Mesenchymal stem cell (in vitro differentiated cells and primary cell): ENCODE data around the gene NOXO1. TPM values are rescaled to one million over a fixed set of nuclear protein-coding genes. Genes with fewer than 3 reads are reported as not detected.

ENCODE experiments used
- DNase-seq: peaks from one replicate; pipeline ENCODE4 v3.0.0-alpha.2; 2013
- H2AFZ ChIP-seq: one replicate; pipeline ENCODE4 v1.6.1; 2013; ENCODE audit warnings: low read depth, mild to moderate bottlenecking, control low read depth, inconsistent platforms, low read length, moderate library complexity
- H2AK5ac ChIP-seq: 2 replicates; pipeline ENCODE4 v1.6.1; 2013; ENCODE audit warnings: low read length, moderate library complexity, mild to moderate bottlenecking, inconsistent platforms; ENCODE audit not compliant: severe bottlenecking
- H2BK120ac ChIP-seq: one replicate; pipeline ENCODE4 v1.6.1; 2013; ENCODE audit warnings: low read depth, mild to moderate bottlenecking, inconsistent platforms, low read length, moderate library complexity
- H2BK12ac ChIP-seq, 2 experiments: one replicate each; pipeline ENCODE4 v1.6.1; 2013; ENCODE audit warnings: inconsistent platforms in 2 of 2, low read length in 2 of 2, mild to moderate bottlenecking in 2 of 2, moderate library complexity in 2 of 2, control low read depth in 1 of 2
- H2BK15ac ChIP-seq: one replicate; pipeline ENCODE4 v1.6.1; 2013; ENCODE audit warnings: mild to moderate bottlenecking, low read depth, inconsistent platforms; ENCODE audit not compliant: poor library complexity, severe bottlenecking
- H2BK5ac ChIP-seq: 2 replicates; pipeline ENCODE4 v1.6.1; 2013; ENCODE audit warnings: low read depth, mild to moderate bottlenecking, low read length, control low read depth, inconsistent platforms; ENCODE audit not compliant: poor library complexity, severe bottlenecking
- H3K14ac ChIP-seq, 2 experiments: one replicate each; pipeline ENCODE4 v1.6.1; 2013; ENCODE audit warnings: inconsistent platforms in 2 of 2, low read length in 2 of 2, control low read depth in 1 of 2, mild to moderate bottlenecking in 1 of 2, moderate library complexity in 1 of 2
- H3K18ac ChIP-seq, 2 experiments: one replicate each; pipeline ENCODE4 v1.6.1; 2013; ENCODE audit warnings: inconsistent platforms in 2 of 2, low read length in 2 of 2, control low read depth in 1 of 2, low read depth in 1 of 2, mild to moderate bottlenecking in 1 of 2
- H3K23ac ChIP-seq, 2 experiments: one replicate each; pipeline ENCODE4 v1.6.1; 2013; ENCODE audit warnings: inconsistent platforms in 2 of 2, low read length in 2 of 2, mild to moderate bottlenecking in 2 of 2, moderate library complexity in 2 of 2, control low read depth in 1 of 2
- H3K27ac ChIP-seq: 2 replicates; pipeline ENCODE4 v1.5.1; 2013; ENCODE audit warnings: mild to moderate bottlenecking, moderate library complexity, low read length, control low read depth, inconsistent platforms; ENCODE audit not compliant: poor library complexity, severe bottlenecking
- H3K27me3 ChIP-seq, 2 experiments: 2 replicates each; pipeline versions ENCODE4 v1.6.1 to v1.7.0; 2013; ENCODE audit warnings: low read length in 2 of 2, mild to moderate bottlenecking in 2 of 2, moderate library complexity in 2 of 2, control low read depth in 1 of 2, inconsistent platforms in 1 of 2; ENCODE audit not compliant: control insufficient read depth in 1 of 2, insufficient read depth in 1 of 2
- H3K36me3 ChIP-seq, 2 experiments: 2 replicates each; pipeline versions ENCODE4 v1.6.1 to v1.7.0; 2013; ENCODE audit warnings: low read length in 2 of 2, control low read depth in 1 of 2, inconsistent platforms in 1 of 2, low read depth in 1 of 2, mild to moderate bottlenecking in 1 of 2; ENCODE audit not compliant: insufficient read depth in 2 of 2, control insufficient read depth in 1 of 2
- H3K4ac ChIP-seq, 2 experiments: one replicate each; pipeline ENCODE4 v1.6.1; 2013; ENCODE audit warnings: inconsistent platforms in 2 of 2, low read length in 2 of 2, mild to moderate bottlenecking in 2 of 2, moderate library complexity in 2 of 2, control low read depth in 1 of 2, low read depth in 1 of 2
- H3K4me1 ChIP-seq: 2 replicates; pipeline ENCODE4 v1.6.1; 2013; ENCODE audit warnings: low read depth, low read length, control low read depth; ENCODE audit not compliant: control insufficient read depth, insufficient read depth
- H3K4me2 ChIP-seq: 2 replicates; pipeline ENCODE4 v1.6.1; 2013; ENCODE audit warnings: low read length, mild to moderate bottlenecking, inconsistent platforms; ENCODE audit not compliant: poor library complexity, severe bottlenecking
- H3K4me3 ChIP-seq, 2 experiments: 2 replicates each; pipeline versions ENCODE4 v1.5.1 to v1.7.0; 2013; ENCODE audit warnings: low read length in 2 of 2, mild to moderate bottlenecking in 2 of 2, control low read depth in 1 of 2, low read depth in 1 of 2; ENCODE audit not compliant: insufficient read depth in 1 of 2
- H3K79me1 ChIP-seq: replicated peaks from 2 replicates; pipeline ENCODE4 v1.6.1; 2013; ENCODE audit warnings: mild to moderate bottlenecking, control low read depth, low read length, inconsistent platforms; ENCODE audit not compliant: poor library complexity, severe bottlenecking
- H3K9ac ChIP-seq: 2 replicates; pipeline ENCODE4 v1.7.0; 2013; ENCODE audit warnings: mild to moderate bottlenecking, low read length, moderate library complexity
- H3K9me3 ChIP-seq: 2 replicates; pipeline ENCODE4 v1.7.0; 2013; ENCODE audit warnings: mild to moderate bottlenecking, low read length; ENCODE audit not compliant: control insufficient read depth
- H4K8ac ChIP-seq: one replicate; pipeline ENCODE4 v1.6.1; 2013; ENCODE audit warnings: inconsistent platforms, mild to moderate bottlenecking, low read length, moderate library complexity
- H4K91ac ChIP-seq: one replicate; pipeline ENCODE4 v1.6.1; 2013; ENCODE audit warnings: mild to moderate bottlenecking, low read length, inconsistent platforms
- WGBS: methylation state at CpG from one replicate; pipeline ENCODE4 v1.1.7; 2013; ENCODE audit warnings: mixed read lengths; 5-methylcytosine and 5-hydroxymethylcytosine counted together
- small RNA-seq: library from polyadenylated mRNA; stranded (forward); fragments of <200 nt; extraction: miRNeasy Mini kit (QIAGEN cat#:217004); gene quantifications from one replicate; pipeline ENCODE3, GENCODE V24; 2013; ENCODE audit warnings: low read depth

Gene NOXO1

GRCh38 chr16:1929578-1930337 is 51.5 kb downstream of the NOXO1 start:
- H3K9me3 ChIP-seq = no peaks in the 10 kb centered on the region
- peaks cover 20% of the 10 kb centered on the region for H3K4me1 ChIP-seq
- peak overlapping the region; percentile 57 to 72 for H3K4me3 ChIP-seq
- no peaks in the 10 kb centered on the region for H3K36me3 ChIP-seq
- no peak overlapping the region for H3K27ac ChIP-seq
- peak overlapping the region; percentile 63 for H3K9ac ChIP-seq
- H3K14ac ChIP-seq = no peak overlapping the region
- peak overlapping the region; percentile 81 for H4K91ac ChIP-seq
- H2BK15ac ChIP-seq = no peak overlapping the region
- no peak overlapping the region for H2BK12ac ChIP-seq
- peak overlapping the region; percentile 98 for H4K8ac ChIP-seq
- H3K79me1 ChIP-seq = no peaks in the 10 kb centered on the region
- H3K18ac ChIP-seq = peak overlapping the region; percentile 75 to 94
- H3K4ac ChIP-seq = no peak overlapping the region
- no peak overlapping the region for H2BK5ac ChIP-seq
- H3K27me3 ChIP-seq = peaks cover 0 to 24% of the 10 kb centered on the region in 2 experiments
- 16% methylated on average over 52 of the region's 70 CpGs for WGBS
- H3K4me2 ChIP-seq = peak overlapping the region; percentile 77
- peak overlapping the region; percentile 54 for H2AFZ ChIP-seq
- H2AK5ac ChIP-seq = no peak overlapping the region
- peak; percentile 73 for DNase-seq
- no peak overlapping the region for H3K23ac ChIP-seq
- peak overlapping the region; percentile 50 for H2BK120ac ChIP-seq

- Histone ChIP-seq H2BK15ac (no peak overlapping the region), H2AFZ (no peak overlapping the region)
- 86% methylated on average over 2 of the region's 11 CpGs for WGBS
These were observed 52.2 kb downstream of the NOXO1 start for GRCh38 chr16:1929105-1929504.

More at GRCh38 chr16:1929105-1929504, 52.2 kb downstream of the NOXO1 start:
- no peak overlapping the region for H2BK12ac ChIP-seq
- H3K4me1 ChIP-seq = peaks cover 21% of the 10 kb centered on the region
- no peak overlapping the region for H2AK5ac ChIP-seq
- peak overlapping the region; percentile 57 to 72 for H3K4me3 ChIP-seq
- no peak overlapping the region for H3K14ac ChIP-seq
- H3K27ac ChIP-seq = no peak overlapping the region
- H3K9me3 ChIP-seq = no peaks in the 10 kb centered on the region
- H3K27me3 ChIP-seq = peaks cover 5 to 27% of the 10 kb centered on the region in 2 experiments
- no peaks in the 10 kb centered on the region for H3K36me3 ChIP-seq
- no peak overlapping the region for H3K23ac ChIP-seq
- no peaks in the 10 kb centered on the region for H3K79me1 ChIP-seq
- H4K8ac ChIP-seq = peak overlapping the region; percentile 98
- H3K4ac ChIP-seq = peak overlapping the region in 1 of 2 experiments; percentile 62
- peak overlapping the region; percentile 30 for H3K4me2 ChIP-seq
- H2BK120ac ChIP-seq = peak overlapping the region; percentile 50
- peak overlapping the region; percentile 63 for H3K9ac ChIP-seq
- peak overlapping the region; percentile 81 for H4K91ac ChIP-seq
- H3K18ac ChIP-seq = peak overlapping the region; percentile 75 to 94
- no peak for DNase-seq
- H2BK5ac ChIP-seq = no peak overlapping the region

Small RNAs within 50 kb of the gene (small RNA-seq; reads per million reads assigned to genes)
- 0.86 reads per million for gene AC005363.2
- gene RN7SL219P = not detected
- gene SNORA10 = not detected
- not detected for gene SNORA64
